ENCODE results near the gene KIF27. TPM values are rescaled to one million over a fixed set of nuclear protein-coding genes. Genes with fewer than 3 reads are reported as not detected.
"Not testable (repeated sequence)": the region's sequence is repeated elsewhere in the genome, so short reads cannot be mapped to it uniquely, and the experiment has no call there.

KIF27 gene
- total RNA-seq, 1 donor from 2014 or later: 2.7 TPM

DNA sequence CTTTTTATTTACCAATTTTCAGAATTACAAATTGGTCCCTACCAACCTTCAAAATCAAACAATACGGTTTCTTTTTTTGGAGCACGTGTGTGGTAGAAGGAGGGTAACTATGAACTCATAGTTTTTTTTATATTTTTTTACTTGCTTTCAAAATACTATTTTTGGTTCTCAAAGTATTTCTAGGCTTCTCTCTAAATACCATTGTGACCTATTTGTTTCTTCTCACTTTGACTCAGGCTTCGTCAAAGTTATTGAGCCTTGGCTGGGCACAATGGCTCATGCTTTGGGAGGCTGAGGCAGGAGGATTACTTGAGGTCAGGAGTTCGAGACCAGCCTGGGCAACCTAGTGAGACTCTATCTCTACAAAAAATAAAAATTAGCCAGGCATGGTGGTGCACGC lies 11.6 kb upstream of the KIF27 start:
- H3K4me3 ChIP-seq (ENCODE audit: low read depth, low read length): no peak overlapping the region
- DNase-seq (ENCODE audit: low read depth): no peak

DNA sequence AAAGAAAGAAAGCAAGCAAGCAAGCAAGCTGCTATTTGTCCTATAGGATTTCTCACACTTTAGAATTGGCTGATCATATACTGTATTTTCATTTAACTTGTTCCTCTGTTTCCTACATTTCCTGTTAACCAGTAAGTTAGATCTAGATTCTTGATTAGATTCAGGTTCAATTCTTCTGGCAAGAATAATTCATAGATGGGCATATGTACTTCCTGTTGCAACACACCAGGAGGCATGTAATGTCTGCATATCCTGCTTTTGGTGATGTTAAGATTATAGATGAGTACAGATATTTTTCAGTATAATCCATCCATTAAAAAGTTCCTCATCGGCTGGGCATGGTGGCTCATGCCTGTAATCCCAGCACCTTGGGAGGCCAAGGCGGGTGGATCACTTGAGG lies 10.8 kb upstream of the KIF27 start:
- TF ChIP-seq, protein P1, sequence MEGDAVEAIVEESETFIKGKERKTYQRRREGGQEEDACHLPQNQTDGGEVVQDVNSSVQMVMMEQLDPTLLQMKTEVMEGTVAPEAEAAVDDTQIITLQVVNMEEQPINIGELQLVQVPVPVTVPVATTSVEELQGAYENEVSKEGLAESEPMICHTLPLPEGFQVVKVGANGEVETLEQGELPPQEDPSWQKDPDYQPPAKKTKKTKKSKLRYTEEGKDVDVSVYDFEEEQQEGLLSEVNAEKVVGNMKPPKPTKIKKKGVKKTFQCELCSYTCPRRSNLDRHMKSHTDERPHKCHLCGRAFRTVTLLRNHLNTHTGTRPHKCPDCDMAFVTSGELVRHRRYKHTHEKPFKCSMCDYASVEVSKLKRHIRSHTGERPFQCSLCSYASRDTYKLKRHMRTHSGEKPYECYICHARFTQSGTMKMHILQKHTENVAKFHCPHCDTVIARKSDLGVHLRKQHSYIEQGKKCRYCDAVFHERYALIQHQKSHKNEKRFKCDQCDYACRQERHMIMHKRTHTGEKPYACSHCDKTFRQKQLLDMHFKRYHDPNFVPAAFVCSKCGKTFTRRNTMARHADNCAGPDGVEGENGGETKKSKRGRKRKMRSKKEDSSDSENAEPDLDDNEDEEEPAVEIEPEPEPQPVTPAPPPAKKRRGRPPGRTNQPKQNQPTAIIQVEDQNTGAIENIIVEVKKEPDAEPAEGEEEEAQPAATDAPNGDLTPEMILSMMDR (conservative IDR thresholded peaks at IDR 0.05; ENCODE audit: low read depth, low read length): no peak
- H3K4me3 ChIP-seq (ENCODE audit: low read depth, low read length): no peak overlapping the region
- no peak for DNase-seq (ENCODE audit: low read depth)

More for the DNA sequence above, 11.6 kb upstream of the KIF27 start:
- TF ChIP-seq, protein P1 (conservative IDR thresholded peaks at IDR 0.05; ENCODE audit: low read depth, low read length): no peak

DNA sequence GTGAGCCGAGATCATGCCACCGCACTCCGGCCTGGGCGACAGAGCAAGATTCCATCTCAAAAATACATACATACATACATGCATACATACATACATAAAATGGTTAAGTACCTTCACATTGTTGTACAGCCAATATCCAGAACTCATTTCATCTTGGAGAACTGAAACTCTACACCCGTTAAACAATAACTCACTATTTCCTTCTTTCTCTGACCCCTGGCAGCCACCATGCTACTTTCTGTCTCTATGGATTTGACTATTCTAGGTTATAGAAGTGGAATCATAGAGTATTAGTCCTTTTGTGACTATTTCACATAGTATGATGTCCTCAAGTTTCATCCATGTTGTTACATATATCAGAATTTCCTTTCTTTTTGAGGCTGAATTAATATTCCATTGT lies 9.6 kb upstream of the KIF27 start:
- TF ChIP-seq, protein P1 (conservative IDR thresholded peaks at IDR 0.05; ENCODE audit: low read depth, low read length): no peak
- DNase-seq (ENCODE audit: low read depth): no peak
- H3K4me3 ChIP-seq (ENCODE audit: low read depth, low read length): no peak overlapping the region

DNA sequence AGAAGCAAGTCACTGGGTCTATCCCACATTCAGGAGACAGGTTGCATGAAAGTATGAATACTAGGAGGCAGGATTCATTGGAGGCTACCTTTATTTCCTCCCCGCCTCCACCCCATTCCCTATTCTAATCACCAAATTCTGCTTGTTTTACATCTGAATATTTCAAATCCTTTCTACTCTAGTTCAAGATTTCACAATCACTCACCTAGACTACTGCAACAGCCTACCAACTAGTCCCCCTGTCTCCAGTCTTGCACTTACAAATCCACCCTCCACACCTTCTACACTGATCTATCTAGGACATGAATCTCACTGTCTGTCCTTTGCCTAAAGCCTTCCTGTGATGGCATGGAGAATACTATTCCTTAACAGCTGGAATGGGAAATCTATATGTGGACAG lies 6.4 kb upstream of the KIF27 start:
- DNase-seq (ENCODE audit: low read depth): no peak
- H3K4me3 ChIP-seq (ENCODE audit: low read depth, low read length): no peak overlapping the region
- TF ChIP-seq, protein P1 (conservative IDR thresholded peaks at IDR 0.05; ENCODE audit: low read depth, low read length): no peak

DNA sequence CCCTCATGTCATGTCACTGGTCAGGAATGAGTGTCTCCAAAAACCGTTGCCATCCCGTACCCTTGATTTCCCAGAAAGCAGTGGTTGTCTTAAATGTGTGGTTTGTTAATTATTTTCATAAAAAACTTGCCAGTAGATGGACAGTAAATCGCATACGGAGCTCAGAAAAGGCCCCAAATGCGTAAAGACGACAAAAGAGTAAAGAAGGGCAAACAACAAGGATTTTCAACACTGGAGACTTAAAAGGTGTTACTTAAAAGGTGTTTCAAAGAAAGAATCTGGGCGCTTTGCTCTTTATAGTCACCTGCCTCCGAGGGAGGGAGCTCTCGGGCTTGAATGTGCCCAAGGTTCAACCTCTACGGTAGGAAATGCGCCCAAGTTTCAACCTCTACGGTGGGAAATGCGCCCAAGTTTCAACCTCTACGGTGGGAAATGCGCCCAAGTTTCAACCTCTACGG lies 734 bp downstream of the KIF27 start:
- TF ChIP-seq, protein P1 (conservative IDR thresholded peaks at IDR 0.05; ENCODE audit: low read depth, low read length): peak; percentile 49
- H3K4me3 ChIP-seq (ENCODE audit: low read depth, low read length): peak overlapping the region; percentile 73
- DNase-seq (ENCODE audit: low read depth): no peak

DNA sequence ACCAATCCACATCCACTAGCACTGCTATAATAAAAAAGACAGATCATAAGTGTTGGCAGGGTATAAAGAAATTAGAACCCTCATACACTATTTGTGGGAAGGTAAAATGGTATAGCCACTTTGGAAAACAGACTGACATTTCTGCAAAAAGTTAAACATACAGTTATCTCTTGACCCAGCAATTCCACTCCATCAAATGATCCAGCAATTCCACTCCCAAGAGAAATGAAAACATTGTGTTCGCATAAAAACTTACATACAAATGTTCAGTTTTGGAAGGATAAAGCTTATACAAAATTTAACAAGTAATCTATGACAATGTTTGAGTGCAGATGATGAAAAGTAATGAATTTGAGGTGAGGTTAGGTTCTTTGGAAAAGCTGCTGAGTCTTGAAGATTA lies 2.1 kb downstream of the KIF27 start:
- TF ChIP-seq, protein P1 (conservative IDR thresholded peaks at IDR 0.05; ENCODE audit: low read depth, low read length): no peak
- no peak overlapping the region for H3K4me3 ChIP-seq (ENCODE audit: low read depth, low read length)
- DNase-seq (ENCODE audit: low read depth): no peak

DNA sequence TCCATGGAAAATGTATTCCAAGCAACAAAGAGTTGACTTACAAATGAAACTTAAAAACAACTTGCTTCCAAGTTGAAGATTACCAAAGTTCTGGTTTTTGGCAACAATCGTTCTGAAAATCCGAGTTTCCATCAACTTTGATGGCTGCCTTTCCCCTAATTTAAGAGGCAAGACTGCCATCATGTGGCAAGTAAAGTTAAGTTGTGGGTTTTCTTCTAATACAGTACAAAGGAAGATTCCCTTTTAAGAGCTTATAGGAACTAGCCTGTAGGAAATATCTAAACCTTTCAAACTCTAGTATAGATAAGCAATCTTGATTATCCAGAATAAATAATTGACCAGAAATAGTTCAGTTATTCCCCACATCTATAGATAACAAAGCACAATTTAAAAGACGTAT lies 9.0 kb downstream of the KIF27 start:
- TF ChIP-seq, protein P1 (conservative IDR thresholded peaks at IDR 0.05; ENCODE audit: low read depth, low read length): peak; percentile 41
- H3K4me3 ChIP-seq (ENCODE audit: low read depth, low read length); DNase-seq (ENCODE audit: low read depth): not testable (repeated sequence)
